Measurements from ENCODE around the gene TMEM234.

TMEM234 gene

GRCh38 chr1:32170991-32171390 lies 51.2 kb downstream of the TMEM234 start:
- ATAC-seq = no peak
- TF ChIP-seq PATZ1 (CRISPR knock-in tag; IDR thresholded peaks at IDR 0.05; ENCODE audit: borderline replicate concordance) = no peak
- TF ChIP-seq CREB5 (CRISPR knock-in tag; IDR thresholded peaks at IDR 0.05; ENCODE audit: low read depth) = no peak
- TF ChIP-seq POU6F1 (CRISPR knock-in tag; IDR thresholded peaks at IDR 0.05; ENCODE audit: borderline replicate concordance, low read depth) = no peak
- no peak for TF ChIP-seq RARB (CRISPR knock-in tag; IDR thresholded peaks at IDR 0.05)
- TF ChIP-seq ZNF8 (CRISPR knock-in tag; IDR thresholded peaks at IDR 0.05) = no peak
- TF ChIP-seq TSHZ2 (CRISPR knock-in tag; IDR thresholded peaks at IDR 0.05) = no peak
- no peak for TF ChIP-seq TCF4 (CRISPR knock-in tag; IDR thresholded peaks at IDR 0.05; ENCODE audit: borderline replicate concordance)

Measured in SK-N-SH treated with all-trans-retinoic acid at 6 μM for 48 hours (cell line).